ENCODE data around the gene MPG. TPM values are rescaled to one million over a fixed set of nuclear protein-coding genes. Genes with fewer than 3 reads are reported as not detected.

The MPG gene
- total and polyA plus RNA-seq, 2 of the 8 experiments (the other 6 are each of a cell fraction or from before 2014, with no cell fraction given), result 37.6 to 83.7 TPM

DNA sequence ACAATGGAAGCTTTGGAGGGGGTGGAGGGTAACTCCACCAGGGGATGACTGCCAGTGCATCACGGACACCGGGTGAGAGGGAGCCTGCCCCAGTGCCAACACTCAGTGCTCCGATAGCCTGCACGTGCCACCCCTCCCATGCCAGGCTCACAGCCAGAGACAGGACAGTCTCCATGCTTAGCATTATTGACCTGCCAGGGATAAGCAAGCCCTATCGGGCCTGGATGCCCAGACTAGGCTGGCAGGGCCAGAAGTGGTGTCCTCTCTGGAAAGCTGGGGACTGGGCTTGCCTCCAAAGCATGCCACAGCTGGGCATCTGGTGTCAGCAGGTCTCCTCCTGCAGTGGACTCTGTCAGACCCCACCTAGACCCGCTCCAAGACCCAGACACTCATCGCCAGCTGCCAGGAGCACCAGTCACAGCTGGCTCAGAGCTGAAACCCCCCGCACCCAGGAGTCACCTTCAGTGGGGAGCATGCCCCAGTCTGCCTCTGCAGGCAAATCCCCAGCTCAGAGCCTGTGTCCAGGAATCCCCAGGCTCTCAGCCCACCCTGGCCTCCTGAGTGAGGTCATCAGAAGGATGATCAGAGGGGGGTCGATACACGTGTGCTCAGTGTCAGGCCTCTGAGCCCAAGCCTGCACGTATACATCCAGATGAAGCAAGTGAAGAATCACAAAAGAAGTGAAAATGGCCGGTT is 3.8 kb upstream of the MPG start:
- Histone ChIP-seq H3K4me1 (replicated peaks in 1 of 4; ENCODE audit: control insufficient read depth in 3 of 4, insufficient read depth in 4 of 4, low read length in 3 of 4) (peaks cover 9 to 71% (median 50%) of the 10 kb centered on the region in 4 experiments), H4K91ac (replicated peaks; ENCODE audit: insufficient read length, low read length) (peak overlapping the region; percentile 81), H2BK120ac (replicated peaks; ENCODE audit: low read depth, low read length) (peak overlapping the region; percentile 82), H3K4me2 (ENCODE audit: insufficient read depth in 1 of 2, low read depth in 2 of 2, low read length in 2 of 2) (peak overlapping the region in 1 of 2 experiments; percentile 28; a peak in 2 of 4 replicates), H3K23me2 (ENCODE audit: low read depth, low read length) (peaks cover 24% of the 10 kb centered on the region; the same call in 1 of the 2 replicates), H3K14ac (ENCODE audit: insufficient read length) (no peak overlapping the region), H3K27ac (ENCODE audit: low read depth, low read length) (no peak overlapping the region), H3K9me3 (ENCODE audit: insufficient read depth in 2 of 2, low read depth in 1 of 2, low read length in 1 of 2) (no peaks in the 10 kb centered on the region), H4K5ac (ENCODE audit: insufficient read length, low read depth, low read length) (no peak overlapping the region), H3K79me1 (ENCODE audit: low read depth, low read length) (peaks cover 3% of the 10 kb centered on the region; the same call in 1 of the 2 replicates), H2BK15ac (ENCODE audit: low read length) (peak overlapping the region; percentile 73; the same call in 1 of the 2 replicates), H3K18ac (ENCODE audit: extremely low read depth, low read length) (no peak overlapping the region; the same call in 1 of the 2 replicates), H2BK12ac (ENCODE audit: low read depth, low read length) (peak overlapping the region; percentile 100; the same call in 1 of the 2 replicates), H2AK5ac (ENCODE audit: low read depth, low read length) (peak overlapping the region; percentile 71; the same call in 1 of the 2 replicates), H3K79me2 (ENCODE audit: control insufficient read depth in 1 of 2, insufficient read depth in 2 of 2, low read length in 2 of 2) (peaks cover 0 to 11% of the 10 kb centered on the region in 2 experiments; a peak in 1 of 4 replicates), H4K20me1 (replicated peaks in 1 of 2; ENCODE audit: control insufficient read depth in 1 of 2, insufficient read depth in 2 of 2, low read length in 2 of 2) (peaks cover 0 to 2% of the 10 kb centered on the region in 2 experiments), H3K56ac (replicated peaks; ENCODE audit: insufficient read length, low read depth, low read length) (no peak overlapping the region), H3K4me3 (ENCODE audit: extremely low read depth in 1 of 4, insufficient read depth in 2 of 4, low read depth in 3 of 4, low read length in 4 of 4) (no peak overlapping the region), H3K4ac (replicated peaks; ENCODE audit: insufficient read length, low read depth, low read length) (no peak overlapping the region), H3K36me3 (ENCODE audit: control insufficient read depth in 2 of 4, insufficient read depth in 4 of 4, low read length in 3 of 4) (no peaks in the 10 kb centered on the region), H3K9ac (replicated peaks in 1 of 4; ENCODE audit: extremely low read depth in 1 of 4, low read depth in 3 of 4, low read length in 3 of 4) (no peak overlapping the region; a peak in 1 of 7 replicates), H3K27me3 (replicated peaks in 1 of 4; ENCODE audit: control insufficient read depth in 3 of 4, extremely low read depth in 1 of 4, insufficient read depth in 3 of 4, low read length in 3 of 4) (peaks cover 0 to 4% (median 3%) of the 10 kb centered on the region in 4 experiments; a peak in 3 of 7 replicates), H2BK5ac (ENCODE audit: low read depth, low read length) (peak overlapping the region; percentile 86; the same call in 1 of the 2 replicates), H2AFZ (ENCODE audit: low read length) (no peak overlapping the region), H3K23ac (ENCODE audit: insufficient read length) (no peak overlapping the region), H4K8ac (ENCODE audit: extremely low read depth, insufficient read depth, low read length) (no peak overlapping the region), H2BK20ac (ENCODE audit: low read length) (peak overlapping the region; percentile 53; the same call in 1 of the 2 replicates)
- ChIA-PET CTCF (ENCODE audit: partially characterized antibody) (interaction anchor here (2.5 to 25.7 kb wide), 4 partner anchors 8 to 288 kb away, joined by 12 to 856 read pairs (median 434); partner anchors contain the start of genes MPG and RHBDF1), POLR2A (ENCODE audit: partially characterized antibody) (interaction anchor here (0.8 to 16.6 kb wide), 9 partner anchors 9 to 94 kb away, joined by 3 to 153 read pairs (median 5); partner anchors contain the start of genes POLR3K and SNRNP25)
- DNase-seq (ENCODE audit: low read depth in 1 of 2, low spot score in 2 of 2) (no peak), FAIRE-seq (no peak)
- WGBS, 2 experiments (ENCODE audit: extremely low coverage in 1 of 2, insufficient coverage in 1 of 2, insufficient read length in 1 of 2, insufficient replicate concordance in 2 of 2, low coverage in 1 of 2, low lambda C conversion rate in 2 of 2, missing lambda C conversion rate in 1 of 2), result 82% methylated on average over 11 of the region's 12 CpGs; no CpG with 5 or more reads in 1 of the 2 experiments
- TF ChIP-seq CBX8 (IDR thresholded peaks at IDR 0.05; ENCODE audit: borderline replicate concordance, low read depth, low read length) (no peak), SIRT6 (IDR thresholded peaks at IDR 0.05; ENCODE audit: low read length) (no peak), TCF12 (IDR thresholded peaks at IDR 0.05; ENCODE audit: low read depth, low read length) (no peak), POLR2A (IDR thresholded peaks at IDR 0.05; ENCODE audit: control extremely low read depth in 1 of 2, low read depth in 2 of 2, low read length in 2 of 2) (no peak), YY1 (IDR thresholded peaks at IDR 0.05; ENCODE audit: low read depth, low read length) (no peak), NANOG (IDR thresholded peaks at IDR 0.05; ENCODE audit: insufficient read depth, low read depth, low read length, poor library complexity, severe bottlenecking) (no peak), SIN3A (conservative IDR thresholded peaks at IDR 0.05 in 1 of 2, IDR thresholded peaks at IDR 0.05 in 1 of 2; ENCODE audit: low read depth in 1 of 2, low read length in 2 of 2) (no peak), BRCA1 (IDR thresholded peaks at IDR 0.05; ENCODE audit: low read depth, low read length) (no peak), CTCF (IDR thresholded peaks at IDR 0.05; ENCODE audit: control extremely low read depth in 1 of 3, insufficient read depth in 1 of 3, low read depth in 1 of 3, low read length in 3 of 3) (no peak)

Measured in H1 (cell line).